Ascending aorta (tissue), 2 donors: Measurements from ENCODE around the gene DSC2. TPM values are rescaled to one million over a fixed set of nuclear protein-coding genes. Genes with fewer than 3 reads are reported as not detected.

Experiments used
- DNase-seq, 2 donors: peaks; one replicate each; pipeline ENCODE4 v3.0.0-alpha.2; 2019; ENCODE audit warnings: low spot score in 2 of 2
- H3K27ac ChIP-seq, 2 donors: fragments of 200-600 bp; sonication (generic); one replicate each; pipeline ENCODE4 v1.5.1; 2016 to 2017; ENCODE audit warnings: mild to moderate bottlenecking in 1 of 2
- H3K27me3 ChIP-seq: fragments of 200-600 bp; sonication (generic); one replicate; pipeline ENCODE4 v1.5.1; 2017
- H3K36me3 ChIP-seq, 2 donors: fragments of 200-600 bp; sonication (generic); one replicate each; pipeline ENCODE4 v1.5.1; 2016
- H3K4me1 ChIP-seq, 2 donors: fragments of 200-600 bp; sonication (generic); one replicate each; pipeline ENCODE4 v1.5.1; 2016 to 2017; ENCODE audit warnings: mild to moderate bottlenecking in 1 of 2
- H3K4me3 ChIP-seq, 2 donors: fragments of 200-600 bp; sonication (generic); one replicate each; pipeline ENCODE4 v1.5.1; 2016 to 2017; ENCODE audit warnings: mild to moderate bottlenecking in 1 of 2
- H3K9me3 ChIP-seq, 2 donors: fragments of 200-600 bp; sonication (generic); one replicate each; pipeline ENCODE4 v1.5.1; 2016
- CTCF ChIP-seq, 3 experiments: fragments of 200-600 bp in 2 of 3; fragments of 450-650 bp in 1 of 3; sonication (generic) in 2 of 3; IDR thresholded peaks; one replicate each; pipeline ENCODE4 v1.5.1; 2016 to 2019; ENCODE audit warnings: antibody characterized with exemption in 3 of 3, mild to moderate bottlenecking in 1 of 3, moderate library complexity in 1 of 3
- intact Hi-C: fragments of 100-400 bp; cut with DNase I; formaldehyde crosslinking; loops from one replicate; pipeline ENCODE4 v1.15.1; 2023
- total RNA-seq: library from RNA; depleted of rRNA; stranded (reverse); fragments of >200 nt; gene quantifications from one replicate; pipeline ENCODE4 v1.1.0, GENCODE V29; 2016

DSC2 gene
- total RNA-seq, 1 donor from 2014 or later: 4.4 TPM

DNA sequence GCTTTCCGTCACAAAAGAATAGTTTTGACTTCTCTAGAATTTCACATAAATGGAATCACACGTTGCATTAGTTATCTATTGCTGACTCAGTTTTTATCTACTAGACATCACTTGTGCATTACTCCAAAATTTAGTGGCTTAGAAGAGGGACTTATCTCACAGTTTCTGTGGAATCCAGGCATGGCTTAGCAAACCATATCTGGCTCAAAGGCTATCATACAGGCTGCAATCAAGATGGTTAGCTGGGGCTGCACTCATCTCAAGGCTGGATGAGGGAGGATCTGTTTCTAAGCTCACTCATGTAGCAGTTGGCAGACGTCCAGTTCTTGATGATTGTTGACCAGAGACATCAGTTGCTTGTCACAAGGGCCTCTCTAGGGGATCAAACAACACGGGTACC lies 53.0 kb downstream of the DSC2 start:
- H3K27me3 ChIP-seq: no peaks in the 10 kb centered on the region
- H3K36me3 ChIP-seq: no peaks in the 10 kb centered on the region
- H3K4me1 ChIP-seq: no peaks in the 10 kb centered on the region
- H3K27ac ChIP-seq: no peak overlapping the region
- DNase-seq: no peak
- no peaks in the 10 kb centered on the region for H3K9me3 ChIP-seq
- intact Hi-C loops: no loop called here
- TF ChIP-seq CTCF (IDR thresholded peaks at IDR 0.05): no peak
- no peak overlapping the region for H3K4me3 ChIP-seq

DNA sequence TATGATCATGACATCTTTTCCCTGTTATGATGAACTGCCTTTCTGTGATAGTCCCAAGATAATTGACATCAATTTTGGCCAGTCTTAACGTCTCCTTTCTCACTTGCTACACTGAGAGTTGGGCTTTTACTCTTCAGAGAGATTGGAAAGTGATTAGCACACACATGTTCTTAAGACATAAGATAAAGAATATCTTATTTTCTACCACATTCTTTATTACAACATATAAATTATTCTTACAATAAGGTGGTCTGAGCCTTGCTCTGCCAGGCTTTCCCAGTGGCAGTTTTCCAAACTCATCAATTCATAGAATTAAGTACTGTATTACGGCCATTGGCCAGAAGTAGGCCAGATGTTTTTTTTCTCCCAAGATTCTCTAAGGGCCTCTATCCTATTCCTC lies 54.0 kb downstream of the DSC2 start:
- Histone ChIP-seq H3K27me3 (no peaks in the 10 kb centered on the region), H3K4me1 (no peaks in the 10 kb centered on the region), H3K27ac (no peak overlapping the region), H3K4me3 (no peak overlapping the region), H3K9me3 (no peaks in the 10 kb centered on the region), H3K36me3 (no peaks in the 10 kb centered on the region)
- DNase-seq: no peak
- TF ChIP-seq CTCF (IDR thresholded peaks at IDR 0.05): no peak
- intact Hi-C loops: no loop called here

DNA sequence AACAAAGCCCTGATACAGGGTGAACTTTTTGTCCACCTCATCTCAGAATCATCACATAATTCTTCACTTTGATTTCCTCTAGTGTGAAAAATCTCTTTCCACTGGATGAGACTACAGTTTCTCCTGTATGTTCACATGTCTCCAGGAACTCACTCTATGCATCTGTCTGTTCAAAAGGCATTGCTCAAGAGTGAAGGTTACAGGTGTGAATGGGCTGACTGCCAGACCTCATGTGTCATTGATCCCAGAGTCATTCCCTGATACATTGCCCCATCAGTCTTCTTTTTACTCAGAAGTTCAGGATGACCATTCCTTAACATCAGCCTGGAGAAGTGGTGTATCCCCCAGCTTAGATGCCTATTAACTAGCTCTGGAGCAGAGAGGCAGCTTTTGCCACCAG lies 55.3 kb downstream of the DSC2 start:
- TF ChIP-seq CTCF (IDR thresholded peaks at IDR 0.05): no peak
- Histone ChIP-seq H3K4me1 (no peaks in the 10 kb centered on the region), H3K9me3 (no peaks in the 10 kb centered on the region), H3K27me3 (no peaks in the 10 kb centered on the region), H3K27ac (no peak overlapping the region), H3K36me3 (no peaks in the 10 kb centered on the region), H3K4me3 (no peak overlapping the region)
- no peak for DNase-seq
- intact Hi-C loops: no loop called here

- no peak overlapping the region for H3K27ac ChIP-seq
- TF ChIP-seq CTCF (IDR thresholded peaks at IDR 0.05): no peak
- no peak for DNase-seq
- H3K4me1 ChIP-seq: no peaks in the 10 kb centered on the region
- H3K27me3 ChIP-seq: peaks cover 11% of the 10 kb centered on the region
- H3K9me3 ChIP-seq: no peaks in the 10 kb centered on the region
- H3K4me3 ChIP-seq: no peak overlapping the region
- H3K36me3 ChIP-seq: no peaks in the 10 kb centered on the region
- intact Hi-C loops: no loop called here
These were observed 56.6 kb downstream of the DSC2 start for GRCh38 chr18:31045599-31045998.

GRCh38 chr18:31044926-31045325 lies 57.3 kb downstream of the DSC2 start:
- H3K4me3 ChIP-seq: no peak overlapping the region
- no peak for DNase-seq
- no peaks in the 10 kb centered on the region for H3K36me3 ChIP-seq
- no peak for TF ChIP-seq CTCF (IDR thresholded peaks at IDR 0.05)
- no peaks in the 10 kb centered on the region for H3K4me1 ChIP-seq
- peaks cover 11% of the 10 kb centered on the region for H3K27me3 ChIP-seq
- intact Hi-C loops: no loop called here
- H3K9me3 ChIP-seq: no peaks in the 10 kb centered on the region
- H3K27ac ChIP-seq: no peak overlapping the region

DNA sequence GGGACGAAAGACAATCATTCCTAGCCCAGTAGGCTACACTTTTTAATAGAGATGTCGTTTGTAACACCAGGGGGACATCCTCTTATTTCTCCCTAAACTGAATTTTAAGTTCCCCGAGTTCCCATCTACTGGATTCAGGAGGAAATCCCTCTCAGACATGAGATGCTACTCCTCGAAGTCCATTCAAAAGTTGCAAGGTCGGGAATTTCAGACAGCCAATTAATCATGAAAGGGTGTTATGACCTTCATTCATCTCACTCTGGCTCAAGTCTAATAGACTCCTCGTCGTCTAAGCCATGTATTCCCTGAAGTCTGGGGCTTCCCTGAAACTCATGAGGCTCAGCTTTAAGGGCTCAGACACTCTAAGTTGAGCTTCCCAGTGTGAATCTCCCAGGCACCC lies 58.5 kb downstream of the DSC2 start:
- H3K4me1 ChIP-seq: no peaks in the 10 kb centered on the region

More for the DNA sequence above, 58.5 kb downstream of the DSC2 start:
- intact Hi-C loops: no loop called here
- peaks cover 11% of the 10 kb centered on the region for H3K27me3 ChIP-seq
- H3K36me3 ChIP-seq: no peaks in the 10 kb centered on the region
- TF ChIP-seq CTCF (IDR thresholded peaks at IDR 0.05): no peak
- no peak overlapping the region for H3K27ac ChIP-seq
- DNase-seq: no peak
- H3K9me3 ChIP-seq: no peaks in the 10 kb centered on the region
- no peak overlapping the region for H3K4me3 ChIP-seq
